Activated CD4-positive, alpha-beta T cell treated with anti-CD3 and anti-CD28 coated beads for 36 hours (primary cell): ENCODE measurements around the gene KLHL17. TPM values are rescaled to one million over a fixed set of nuclear protein-coding genes. Genes with fewer than 3 reads are reported as not detected.

ENCODE experiments used
- ATAC-seq: fragments of 200-7000 bp; cut with Tn5 transposase; one replicate; pipeline ENCODE4 v1.10.0; 2021; ENCODE audit warnings: mild to moderate bottlenecking, moderate library complexity
- CTCF ChIA-PET: fragments of 350-600 bp; sonication (Branson Sonifier 250); formaldehyde crosslinking; loops from one replicate; lab custom pipeline; 2021; ENCODE audit warnings: antibody characterized with exemption; lab: Charles Lee
- POLR2A ChIA-PET: fragments of 350-600 bp; sonication (Branson Sonifier 250); formaldehyde crosslinking; loops from one replicate; lab custom pipeline; 2021; ENCODE audit warnings: antibody characterized with exemption, inconsistent platforms; lab: Charles Lee
- DNase-seq: peaks from one replicate; pipeline ENCODE4 v3.0.0-alpha.2; 2020
- H3K27ac Mint-ChIP-seq: one replicate; pipeline ENCODE4 v1.8.0; 2021; ENCODE audit warnings: mixed read lengths
- H3K27me3 Mint-ChIP-seq: one replicate; pipeline ENCODE4 v1.8.0; 2021; ENCODE audit warnings: mixed read lengths
- H3K36me3 Mint-ChIP-seq: one replicate; pipeline ENCODE4 v1.8.0; 2021; ENCODE audit warnings: low read depth, mixed read lengths
- H3K4me1 Mint-ChIP-seq: one replicate; pipeline ENCODE4 v1.8.0; 2021; ENCODE audit warnings: mixed read lengths
- H3K4me3 Mint-ChIP-seq: one replicate; pipeline ENCODE4 v1.8.0; 2021; ENCODE audit warnings: mild to moderate bottlenecking, moderate library complexity, mixed read lengths
- H3K9me3 Mint-ChIP-seq: one replicate; pipeline ENCODE4 v1.8.0; 2021; ENCODE audit warnings: low read depth, mixed read lengths
- intact Hi-C, 2 experiments: fragments of 100-400 bp; cut with DNase I in 1 of 2; cut with micrococcal nuclease in 1 of 2; formaldehyde crosslinking; loops; one replicate each; pipeline versions ENCODE4 v1.14.2 to v1.15.1; 2022 to 2024; cut with DNase I, micrococcal nuclease
- total RNA-seq, 2 experiments: library from RNA; stranded (reverse); gene quantifications; one replicate each; pipeline ENCODE4 v1.2.3, GENCODE V29; 2021

KLHL17 gene
- total RNA-seq, 2 experiments from 2014 or later, result 16.8 to 21.7 TPM

GRCh38 chr1:966135-966703 is 5.8 kb downstream of the KLHL17 start, which contains the start of gene PLEKHN1:
TSS of gene PLEKHN1 (plus strand) at chr1:966482. CDS start at chr1:966532, 50 bp downstream.
- H3K27ac Mint-ChIP-seq, result no peak within 1 kb of the TSS
- intact Hi-C loops, result loop anchor here in 1 of 2 experiments (10.0 kb wide), 1 partner anchor 59 kb away; the partner anchor contains the start of gene AGRN
- peak; percentile 53 for DNase-seq
- ChIA-PET CTCF (interaction anchor here (0.7 kb wide), 1 partner anchor 47 kb away, joined by 3 read pairs; the partner anchor contains the start of gene ISG15), POLR2A (no interaction called here)
- H3K9me3 Mint-ChIP-seq, result no peaks in the 10 kb centered on the region
- H3K4me3 Mint-ChIP-seq, result peak within 1 kb of the TSS; percentile 68
- peak; percentile 59 for ATAC-seq
- peaks cover 11% of the 10 kb centered on the region for H3K27me3 Mint-ChIP-seq
- no peaks in the 10 kb centered on the region for H3K36me3 Mint-ChIP-seq
- peaks cover 10% of the 10 kb centered on the region for H3K4me1 Mint-ChIP-seq

GRCh38 chr1:966704-967300 is 6.4 kb downstream of the KLHL17 start:
- H3K27me3 Mint-ChIP-seq, result peaks cover 11% of the 10 kb centered on the region
- no peaks in the 10 kb centered on the region for H3K9me3 Mint-ChIP-seq
- ChIA-PET POLR2A (no interaction called here), CTCF (interaction anchor here (0.6 to 1.6 kb wide), 3 partner anchors 10 to 47 kb away, joined by 3 to 5 read pairs (median 3); partner anchors contain the start of gene ISG15)
- H3K36me3 Mint-ChIP-seq, result no peaks in the 10 kb centered on the region
- H3K4me1 Mint-ChIP-seq, result peaks cover 5% of the 10 kb centered on the region
- ATAC-seq, result peak; percentile 93
- H3K4me3 Mint-ChIP-seq, result peak overlapping the region; percentile 68
- no peak overlapping the region for H3K27ac Mint-ChIP-seq
- DNase-seq, result peak; percentile 92
- intact Hi-C loops, result loop anchor here in 1 of 2 experiments (10.0 kb wide), 1 partner anchor 58 kb away; the partner anchor contains the start of gene AGRN

GRCh38 chr1:967466-968343 is 7.3 kb downstream of the KLHL17 start:
- no peak overlapping the region for H3K27ac Mint-ChIP-seq
- peaks cover 5% of the 10 kb centered on the region for H3K4me1 Mint-ChIP-seq
- no peaks in the 10 kb centered on the region for H3K36me3 Mint-ChIP-seq
- intact Hi-C loops, result loop anchor here in 1 of 2 experiments (10.0 kb wide), 1 partner anchor 57 kb away; the partner anchor contains the start of gene AGRN
- ChIA-PET CTCF (interaction anchor here (0.5 to 1.6 kb wide), 3 partner anchors 9 to 34 kb away, joined by 3 to 5 read pairs (median 3); no protein-coding TSS in a partner anchor), POLR2A (no interaction called here)
- no peak for DNase-seq
- no peaks in the 10 kb centered on the region for H3K9me3 Mint-ChIP-seq
- H3K4me3 Mint-ChIP-seq, result no peak overlapping the region
- no peak for ATAC-seq
- H3K27me3 Mint-ChIP-seq, result peaks cover 11% of the 10 kb centered on the region

GRCh38 chr1:969260-969855 is 9.0 kb downstream of the KLHL17 start:
- peaks cover 5% of the 10 kb centered on the region for H3K4me1 Mint-ChIP-seq
- ChIA-PET CTCF (no interaction called here), POLR2A (no interaction called here)
- H3K9me3 Mint-ChIP-seq, result no peaks in the 10 kb centered on the region
- DNase-seq (no peak), ATAC-seq (no peak)
- no peak overlapping the region for H3K27ac Mint-ChIP-seq
- intact Hi-C loops, result loop anchor here in 1 of 2 experiments (10.0 kb wide), 1 partner anchor 55 kb away; the partner anchor contains the start of gene AGRN
- peaks cover 12% of the 10 kb centered on the region for H3K27me3 Mint-ChIP-seq
- no peak overlapping the region for H3K4me3 Mint-ChIP-seq
- H3K36me3 Mint-ChIP-seq, result no peaks in the 10 kb centered on the region

- Mint-ChIP-seq H3K9me3 (no peaks in the 10 kb centered on the region), H3K27me3 (peaks cover 12% of the 10 kb centered on the region), H3K4me3 (no peak overlapping the region), H3K4me1 (peaks cover 5% of the 10 kb centered on the region), H3K36me3 (no peaks in the 10 kb centered on the region), H3K27ac (no peak overlapping the region)
- intact Hi-C loops, result no loop called here
- no peak for DNase-seq
- POLR2A ChIA-PET, result no interaction called here
- no peak for ATAC-seq
- CTCF ChIA-PET, result no interaction called here
Measured at GRCh38 chr1:970242-970972, 10.0 kb downstream of the KLHL17 start.

GRCh38 chr1:970973-971730 is 10.8 kb downstream of the KLHL17 start:
- Mint-ChIP-seq H3K4me1 (peaks cover 3% of the 10 kb centered on the region), H3K36me3 (no peaks in the 10 kb centered on the region), H3K27me3 (peaks cover 17% of the 10 kb centered on the region), H3K9me3 (no peaks in the 10 kb centered on the region), H3K27ac (no peak overlapping the region), H3K4me3 (no peak overlapping the region)
- ATAC-seq (no peak), DNase-seq (no peak)
- intact Hi-C loops, result no loop called here
- POLR2A ChIA-PET, result no interaction called here
- CTCF ChIA-PET, result no interaction called here

GRCh38 chr1:971751-972506 is 11.5 kb downstream of the KLHL17 start:
- no peak for ATAC-seq
- intact Hi-C loops, result no loop called here
- no peak for DNase-seq
- POLR2A ChIA-PET, result no interaction called here
- no peak overlapping the region for H3K27ac Mint-ChIP-seq
- H3K4me3 Mint-ChIP-seq, result no peak overlapping the region
- no peaks in the 10 kb centered on the region for H3K36me3 Mint-ChIP-seq
- peaks cover 3% of the 10 kb centered on the region for H3K4me1 Mint-ChIP-seq
- H3K27me3 Mint-ChIP-seq, result peaks cover 17% of the 10 kb centered on the region
- no peaks in the 10 kb centered on the region for H3K9me3 Mint-ChIP-seq
- CTCF ChIA-PET, result no interaction called here

GRCh38 chr1:972726-973458 is 12.5 kb downstream of the KLHL17 start:
- no peaks in the 10 kb centered on the region for H3K9me3 Mint-ChIP-seq
- POLR2A ChIA-PET, result no interaction called here
- peaks cover 3% of the 10 kb centered on the region for H3K4me1 Mint-ChIP-seq
- no peak overlapping the region for H3K27ac Mint-ChIP-seq
- ATAC-seq (no peak), DNase-seq (no peak)
- intact Hi-C loops, result no loop called here
- peaks cover 17% of the 10 kb centered on the region for H3K27me3 Mint-ChIP-seq
- H3K4me3 Mint-ChIP-seq, result no peak overlapping the region
- CTCF ChIA-PET, result no interaction called here
- no peaks in the 10 kb centered on the region for H3K36me3 Mint-ChIP-seq

- Mint-ChIP-seq H3K4me3 (no peak overlapping the region), H3K27ac (no peak overlapping the region), H3K36me3 (no peaks in the 10 kb centered on the region), H3K9me3 (no peaks in the 10 kb centered on the region), H3K4me1 (peaks cover 6% of the 10 kb centered on the region), H3K27me3 (peaks cover 16% of the 10 kb centered on the region)
- ChIA-PET CTCF (no interaction called here), POLR2A (no interaction called here)
- no peak for DNase-seq
- intact Hi-C loops, result no loop called here
- no peak for ATAC-seq
Measured at GRCh38 chr1:973459-974292, 13.3 kb downstream of the KLHL17 start.
